ENCODE results near the gene PLTP.

DNA sequence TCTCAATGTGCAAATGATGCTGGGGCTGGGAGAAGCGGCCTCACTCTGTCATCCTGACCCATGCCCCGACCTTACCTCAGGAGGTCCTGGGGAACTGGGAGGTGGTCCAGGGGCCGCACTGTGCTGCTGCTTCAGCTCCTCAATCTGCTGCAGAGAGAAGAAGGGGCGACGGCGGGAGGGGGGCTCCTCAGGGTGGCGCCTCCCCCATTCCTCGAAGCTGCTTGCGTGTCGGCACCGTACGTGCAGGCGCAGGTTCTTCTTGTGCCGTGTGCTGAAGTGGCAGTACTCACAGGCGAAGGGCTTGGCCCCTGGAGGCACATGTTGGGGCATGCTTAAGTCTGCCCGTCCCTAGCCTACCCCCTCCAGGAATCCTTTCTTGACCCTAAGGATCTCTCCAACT is 47.2 kb upstream of the PLTP start:
- TF ChIP-seq TAF1 (IDR thresholded peaks at IDR 0.05; ENCODE audit: borderline replicate concordance, low read depth, low read length) (no peak), POLR2AphosphoS5 (IDR thresholded peaks at IDR 0.05; ENCODE audit: low read depth, low read length) (no peak)
